HCT116 (cell line): ENCODE measurements around the gene CDKAL1. TPM values are rescaled to one million over a fixed set of nuclear protein-coding genes. Genes with fewer than 3 reads are reported as not detected.

ENCODE experiments used
- ATAC-seq: fragments of 200-7000 bp; cut with Tn5 transposase; 2 replicates; pipeline ENCODE4 v1.9.1; 2020; ENCODE audit warnings: mild to moderate bottlenecking, moderate library complexity
- BruUV-seq: library from RNA; stranded (reverse); fragments of 400-500 nt; replicated peaks from 2 replicates; lab custom pipeline; 2021; lab: Mats Ljungman, UMichigan
- CTCF ChIA-PET: fragments of 300-600 bp; sonication (Branson Sonifier 250); formaldehyde crosslinking; loops from one replicate; lab custom pipeline; 2021; ENCODE audit warnings: antibody characterized with exemption; lab: Charles Lee
- POLR2A ChIA-PET: fragments of 300-600, 350-600 bp; sonication (Branson Sonifier 250); formaldehyde crosslinking; loops from one replicate; lab custom pipeline; 2021; ENCODE audit warnings: antibody characterized with exemption; lab: Charles Lee
- RAD21 ChIA-PET, 2 experiments: fragments of 300-600 bp; sonication (Branson Sonifier 250); formaldehyde crosslinking; loops; one replicate each; lab custom pipeline; 2023; ENCODE audit warnings: low total read pairs in 2 of 2; ENCODE audit not compliant: uncharacterized antibody in 2 of 2, unreplicated experiment in 2 of 2, low non-redundant PET in 1 of 2; lab: Charles Lee
- DNase-seq: peaks from one replicate; pipeline ENCODE4 v3.0.0-alpha.2; 2010; ENCODE audit warnings: low read depth, low spot score
- H2AFZ ChIP-seq: fragments of 200-600 bp; shearing (Covaris generic), sonication (generic); 2 replicates; pipeline ENCODE4 v1.6.1; 2017; ENCODE audit warnings: low read depth, mixed run types, mixed read lengths, antibody characterized with exemption, low read length; ENCODE audit not compliant: poor library complexity, severe bottlenecking
- H3K27ac ChIP-seq: 2 replicates; pipeline ENCODE4 v1.5.1; 2012; ENCODE audit warnings: low read depth, low read length
- H3K27me3 ChIP-seq: fragments of 200-600 bp; sonication (generic); 2 replicates; pipeline ENCODE4 v1.6.1; 2016; ENCODE audit warnings: mixed run types, low read length, mixed read lengths; ENCODE audit not compliant: insufficient read depth
- H3K36me3 ChIP-seq, 2 experiments: fragments of 200-500 bp in 1 of 2; fragments of 200-600 bp in 1 of 2; sonication (Bioruptor generic) in 1 of 2; sonication (generic) in 1 of 2; 2 replicates each; pipeline versions ENCODE4 v1.5.1 to v1.6.1; 2014 to 2016; ENCODE audit warnings: low read length in 2 of 2, inconsistent platforms in 1 of 2, mixed read lengths in 1 of 2, mixed run types in 1 of 2; ENCODE audit not compliant: insufficient read depth in 2 of 2, control insufficient read depth in 1 of 2
- H3K4me1 ChIP-seq, 2 experiments: fragments of 200-600 bp in 1 of 2; sonication (generic) in 1 of 2; 2 replicates each; pipeline versions ENCODE4 v1.5.1 to v1.6.1; 2012 to 2017; ENCODE audit warnings: low read length in 2 of 2, inconsistent platforms in 1 of 2, mild to moderate bottlenecking in 1 of 2, mixed read lengths in 1 of 2, mixed run types in 1 of 2, moderate library complexity in 1 of 2; ENCODE audit not compliant: insufficient read depth in 2 of 2, control insufficient read depth in 1 of 2
- H3K4me2 ChIP-seq: fragments of 200-600 bp; sonication (generic); 2 replicates; pipeline ENCODE4 v1.6.1; 2017; ENCODE audit warnings: mixed run types, low read length, mixed read lengths
- H3K4me3 ChIP-seq, 2 experiments: fragments of 200-600 bp in 1 of 2; sonication (generic) in 1 of 2; replicated peaks in 1 of 2; 2 replicates each; pipeline ENCODE4 v1.5.1; 2011 to 2016; ENCODE audit warnings: low read length in 2 of 2, control low read depth in 1 of 2, low read depth in 1 of 2, mild to moderate bottlenecking in 1 of 2, mixed read lengths in 1 of 2, mixed run types in 1 of 2
- H3K79me2 ChIP-seq: fragments of 200-600 bp; sonication (generic); 2 replicates; pipeline ENCODE4 v1.6.1; 2017; ENCODE audit warnings: mild to moderate bottlenecking, mixed run types, low read length, moderate library complexity, mixed read lengths; ENCODE audit not compliant: insufficient read depth
- H3K9ac ChIP-seq: fragments of 200-600 bp; sonication (generic); 2 replicates; pipeline ENCODE4 v1.6.1; 2016; ENCODE audit warnings: low read length, mixed read lengths
- H3K9me2 ChIP-seq: fragments of 200-600 bp; sonication (generic), shearing (Covaris generic); 2 replicates; pipeline ENCODE4 v1.6.1; 2017; ENCODE audit warnings: mixed run types, mild to moderate bottlenecking, moderate library complexity; ENCODE audit not compliant: insufficient read depth
- H3K9me3 ChIP-seq, 2 experiments: fragments of 200-500 bp in 1 of 2; fragments of 200-600 bp in 1 of 2; sonication (Bioruptor generic) in 1 of 2; sonication (generic) in 1 of 2; 2 replicates each; pipeline ENCODE4 v1.6.1; 2014 to 2017; ENCODE audit warnings: low read length in 2 of 2, mixed read lengths in 2 of 2, inconsistent platforms in 1 of 2, low read depth in 1 of 2, mild to moderate bottlenecking in 1 of 2, mixed run types in 1 of 2, moderate library complexity in 1 of 2; ENCODE audit not compliant: control insufficient read depth in 1 of 2, insufficient read depth in 1 of 2
- H4K20me1 ChIP-seq: fragments of 200-600 bp; sonication (generic), shearing (Covaris generic); 2 replicates; pipeline ENCODE4 v1.6.1; 2017; ENCODE audit warnings: mixed run types, mild to moderate bottlenecking, moderate library complexity; ENCODE audit not compliant: insufficient read depth
- CBX3 ChIP-seq: IDR thresholded peaks from 2 replicates; pipeline ENCODE4 v1.6.1; 2012; ENCODE audit warnings: low read depth
- CEBPB ChIP-seq: IDR thresholded peaks from 2 replicates; pipeline ENCODE4 v1.6.1; 2012; ENCODE audit warnings: low read depth
- EGR1 ChIP-seq: IDR thresholded peaks from 2 replicates; pipeline ENCODE4 v1.6.1; 2012; ENCODE audit warnings: low read depth
- EZH2 ChIP-seq: fragments of 200-600 bp; sonication (generic); IDR thresholded peaks from 2 replicates; pipeline ENCODE4 v1.6.1; 2017; ENCODE audit warnings: antibody characterized with exemption, mixed run types
- JUND ChIP-seq: IDR thresholded peaks from 2 replicates; pipeline ENCODE4 v1.6.1; 2012
- POLR2AphosphoS5 ChIP-seq: IDR thresholded peaks from 2 replicates; pipeline ENCODE4 v1.6.1; 2011; ENCODE audit warnings: mild to moderate bottlenecking, low read depth, low read length, moderate library complexity
- RAD21 ChIP-seq: IDR thresholded peaks from 2 replicates; pipeline ENCODE4 v1.6.1; 2012; ENCODE audit warnings: low read depth, mild to moderate bottlenecking
- SIN3A ChIP-seq: IDR thresholded peaks from 2 replicates; pipeline ENCODE4 v1.6.1; 2012; ENCODE audit warnings: low read depth
- SP1 ChIP-seq: IDR thresholded peaks from 2 replicates; pipeline ENCODE4 v1.6.1; 2012; ENCODE audit warnings: low read depth
- TCF7L2 ChIP-seq: IDR thresholded peaks from 2 replicates; pipeline ENCODE4 v1.7.0; 2011; ENCODE audit warnings: borderline replicate concordance, inconsistent platforms; ENCODE audit not compliant: insufficient read depth, insufficient read length; ENCODE audit errors: extremely low read depth
- YY1 ChIP-seq: IDR thresholded peaks from 2 replicates; pipeline ENCODE4 v1.6.1; 2011; ENCODE audit warnings: low read length, low read depth, moderate library complexity, mild to moderate bottlenecking; ENCODE audit not compliant: insufficient replicate concordance; ENCODE audit errors: extremely low read depth
- ZFX ChIP-seq: fragments of 450-650 bp; IDR thresholded peaks from 2 replicates; pipeline ENCODE4 v1.6.1; 2017
- ZNF274 ChIP-seq: fragments of 200-500 bp; sonication (Bioruptor generic); IDR thresholded peaks from 2 replicates; pipeline ENCODE4 v1.6.1; 2014; ENCODE audit warnings: mild to moderate bottlenecking, low read depth, low read length, inconsistent platforms
- intact Hi-C: fragments of 100-400 bp; cut with micrococcal nuclease; formaldehyde crosslinking; loops from 2 replicates; pipeline ENCODE4 v1.10.0; 2022
- total RNA-seq: library from RNA; stranded (reverse); gene quantifications from one replicate; pipeline ENCODE4 v1.2.1, GENCODE V29; 2021; ENCODE audit not compliant: unreplicated experiment
- TF ChIP-seq, protein P1 (sequence below): IDR thresholded peaks from 2 replicates; pipeline ENCODE4 v1.6.1; 2012
- TF ChIP-seq, protein P2 (sequence below): IDR thresholded peaks from 2 replicates; pipeline ENCODE4 v1.6.1; 2012
- TF ChIP-seq, protein P3 (sequence below): IDR thresholded peaks from 2 replicates; pipeline ENCODE4 v1.6.1; 2011; ENCODE audit warnings: mild to moderate bottlenecking, low read length, moderate library complexity; ENCODE audit not compliant: insufficient replicate concordance; ENCODE audit errors: extremely low read depth

CDKAL1 gene
- total RNA-seq, 1 experiment from 2014 or later: 14.9 TPM

DNA sequence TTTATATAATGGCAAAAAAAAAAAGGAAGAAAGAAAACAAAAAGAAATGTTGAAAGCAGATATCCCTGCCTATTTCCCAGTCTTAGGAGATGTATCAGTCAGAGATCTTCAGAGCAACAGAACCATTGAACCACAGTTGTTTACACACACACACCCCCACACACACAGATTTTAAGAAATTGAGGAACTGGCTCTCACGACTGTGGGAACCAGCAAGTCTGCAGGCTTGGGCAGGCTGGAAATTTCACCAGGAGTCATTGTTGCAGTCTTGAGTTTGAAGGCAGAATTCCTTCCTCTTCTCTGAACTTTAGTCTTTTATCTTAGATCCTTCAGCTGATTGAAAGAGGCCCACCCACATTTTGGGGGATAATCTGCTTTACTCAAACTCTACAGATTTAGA lies 380.9 kb downstream of the CDKAL1 start:
- H3K27ac ChIP-seq: no peak overlapping the region
- no peaks in the 10 kb centered on the region for H3K27me3 ChIP-seq
- H3K79me2 ChIP-seq: no peaks in the 10 kb centered on the region
- H3K4me2 ChIP-seq: no peak overlapping the region
- H3K4me1 ChIP-seq: peaks cover 0 to 5% of the 10 kb centered on the region in 2 experiments; a peak in 2 of 4 replicates
- no peak overlapping the region for H3K4me3 ChIP-seq
- POLR2A ChIA-PET: no interaction called here
- no peaks in the 10 kb centered on the region for H4K20me1 ChIP-seq
- no TSS peak for BruUV-seq
- H3K9ac ChIP-seq: no peak overlapping the region
- DNase-seq: no peak
- no peaks in the 10 kb centered on the region for H3K9me2 ChIP-seq
- no peaks in the 10 kb centered on the region for H3K36me3 ChIP-seq
- no peak for ATAC-seq
- H2AFZ ChIP-seq: no peak overlapping the region
- H3K9me3 ChIP-seq: peaks cover 0 to 7% of the 10 kb centered on the region in 2 experiments; a peak in 2 of 4 replicates
- intact Hi-C loops: no loop called here
- RAD21 ChIA-PET: no interaction called here
- TF ChIP-seq JUND (no peak), SP1 (no peak), SIN3A (no peak)
- TF ChIP-seq, protein P1, sequence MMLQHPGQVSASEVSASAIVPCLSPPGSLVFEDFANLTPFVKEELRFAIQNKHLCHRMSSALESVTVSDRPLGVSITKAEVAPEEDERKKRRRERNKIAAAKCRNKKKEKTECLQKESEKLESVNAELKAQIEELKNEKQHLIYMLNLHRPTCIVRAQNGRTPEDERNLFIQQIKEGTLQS: no peak
- CTCF ChIA-PET: no interaction called here

DNA sequence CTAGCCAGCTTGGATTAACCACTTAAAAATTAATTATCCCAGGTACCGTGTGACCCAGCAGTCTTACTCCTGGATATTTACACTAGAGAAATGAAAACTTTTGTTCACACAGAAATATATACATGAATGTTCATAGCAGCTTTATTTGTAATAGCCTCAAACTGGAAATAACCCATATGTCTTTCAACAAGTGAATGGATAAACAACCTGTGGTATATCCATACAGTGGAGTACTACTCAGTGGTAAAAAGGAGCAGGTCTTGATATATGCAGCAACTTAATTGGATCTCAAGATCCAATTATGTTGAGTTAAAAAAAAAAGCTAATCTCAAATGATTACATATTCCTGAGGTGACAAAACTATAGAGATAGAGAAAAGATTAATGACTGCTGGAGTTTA lies 381.4 kb downstream of the CDKAL1 start:
- intact Hi-C loops: no loop called here
- Histone ChIP-seq H4K20me1 (no peaks in the 10 kb centered on the region), H3K4me2 (no peak overlapping the region), H3K4me1 (peaks cover under 1 to 5% of the 10 kb centered on the region in 2 experiments; a peak in 2 of 4 replicates), H3K4me3 (no peak overlapping the region), H3K79me2 (no peaks in the 10 kb centered on the region), H3K27ac (no peak overlapping the region), H3K9me2 (no peaks in the 10 kb centered on the region), H3K36me3 (no peaks in the 10 kb centered on the region), H2AFZ (no peak overlapping the region), H3K9ac (no peak overlapping the region), H3K27me3 (no peaks in the 10 kb centered on the region), H3K9me3 (peaks cover 0 to 7% of the 10 kb centered on the region in 2 experiments; a peak in 2 of 4 replicates)
- ChIA-PET POLR2A (no interaction called here), RAD21 (no interaction called here), CTCF (no interaction called here)
- DNase-seq (no peak), ATAC-seq (no peak)
- TF ChIP-seq CEBPB (no peak), EZH2 (no peak), ZNF274 (no peak), RAD21 (no peak), ZFX (no peak), YY1 (no peak), CBX3 (no peak), SP1 (no peak), EGR1 (no peak), TCF7L2 (no peak), POLR2AphosphoS5 (no peak), SIN3A (no peak)
- TF ChIP-seq, protein P1: no peak
- TF ChIP-seq, protein P2, sequence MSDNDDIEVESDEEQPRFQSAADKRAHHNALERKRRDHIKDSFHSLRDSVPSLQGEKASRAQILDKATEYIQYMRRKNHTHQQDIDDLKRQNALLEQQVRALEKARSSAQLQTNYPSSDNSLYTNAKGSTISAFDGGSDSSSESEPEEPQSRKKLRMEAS: no peak
- TF ChIP-seq, protein P3, sequence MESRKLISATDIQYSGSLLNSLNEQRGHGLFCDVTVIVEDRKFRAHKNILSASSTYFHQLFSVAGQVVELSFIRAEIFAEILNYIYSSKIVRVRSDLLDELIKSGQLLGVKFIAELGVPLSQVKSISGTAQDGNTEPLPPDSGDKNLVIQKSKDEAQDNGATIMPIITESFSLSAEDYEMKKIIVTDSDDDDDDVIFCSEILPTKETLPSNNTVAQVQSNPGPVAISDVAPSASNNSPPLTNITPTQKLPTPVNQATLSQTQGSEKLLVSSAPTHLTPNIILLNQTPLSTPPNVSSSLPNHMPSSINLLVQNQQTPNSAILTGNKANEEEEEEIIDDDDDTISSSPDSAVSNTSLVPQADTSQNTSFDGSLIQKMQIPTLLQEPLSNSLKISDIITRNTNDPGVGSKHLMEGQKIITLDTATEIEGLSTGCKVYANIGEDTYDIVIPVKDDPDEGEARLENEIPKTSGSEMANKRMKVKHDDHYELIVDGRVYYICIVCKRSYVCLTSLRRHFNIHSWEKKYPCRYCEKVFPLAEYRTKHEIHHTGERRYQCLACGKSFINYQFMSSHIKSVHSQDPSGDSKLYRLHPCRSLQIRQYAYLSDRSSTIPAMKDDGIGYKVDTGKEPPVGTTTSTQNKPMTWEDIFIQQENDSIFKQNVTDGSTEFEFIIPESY: no peak
- BruUV-seq: no TSS peak
